BE2C (cell line): Measurements from ENCODE around the gene FOXN1.

ENCODE experiments used
- DNase-seq: peaks from one replicate; pipeline ENCODE4 v3.0.0-alpha.2; 2020
- H3K27me3 ChIP-seq: fragments of 250-450 bp; sonication (Bioruptor Pico); 2 replicates; pipeline ENCODE4 v1.5.1; 2020; ENCODE audit warnings: mild to moderate bottlenecking
- H3K36me3 ChIP-seq: fragments of 250-450 bp; sonication (Bioruptor Pico); 2 replicates; pipeline ENCODE4 v1.5.1; 2020; ENCODE audit warnings: mild to moderate bottlenecking
- H3K4me1 ChIP-seq: fragments of 250-450 bp; sonication (Bioruptor Pico); 2 replicates; pipeline ENCODE4 v1.5.1; 2020
- H3K4me3 ChIP-seq: 2 replicates; pipeline ENCODE4 v1.5.1; 2011; ENCODE audit warnings: low read depth, low read length
- H3K9me3 ChIP-seq: fragments of 250-450 bp; sonication (Bioruptor Pico); 2 replicates; pipeline ENCODE4 v1.5.1; 2020
- CTCF ChIP-seq: IDR thresholded peaks from 2 replicates; pipeline ENCODE4 v1.5.1; 2012; ENCODE audit warnings: mild to moderate bottlenecking, low read depth, low read length

FOXN1 gene

GRCh38 chr17:28471531-28472342 is 34.4 kb upstream of the FOXN1 start:
- no peaks in the 10 kb centered on the region for H3K36me3 ChIP-seq
- no peak overlapping the region for H3K4me3 ChIP-seq
- H3K27me3 ChIP-seq, result no peaks in the 10 kb centered on the region
- H3K9me3 ChIP-seq, result no peaks in the 10 kb centered on the region
- H3K4me1 ChIP-seq, result no peaks in the 10 kb centered on the region
- DNase-seq, result no peak
- TF ChIP-seq CTCF, result no peak

GRCh38 chr17:28472871-28473497 is 33.2 kb upstream of the FOXN1 start:
- TF ChIP-seq CTCF, result no peak
- H3K9me3 ChIP-seq, result no peaks in the 10 kb centered on the region
- H3K36me3 ChIP-seq, result no peaks in the 10 kb centered on the region
- H3K27me3 ChIP-seq, result no peaks in the 10 kb centered on the region
- no peak overlapping the region for H3K4me3 ChIP-seq
- no peaks in the 10 kb centered on the region for H3K4me1 ChIP-seq
- DNase-seq, result no peak

- no peak for TF ChIP-seq CTCF
- DNase-seq, result no peak
- no peaks in the 10 kb centered on the region for H3K4me1 ChIP-seq
- no peaks in the 10 kb centered on the region for H3K36me3 ChIP-seq
- no peaks in the 10 kb centered on the region for H3K9me3 ChIP-seq
- no peaks in the 10 kb centered on the region for H3K27me3 ChIP-seq
- no peak within 1 kb of the TSS for H3K4me3 ChIP-seq
These were observed 32.6 kb upstream of the FOXN1 start, which contains the start of gene SLC13A2 for GRCh38 chr17:28473542-28473941. Gene SLC13A2, plus strand, starts transcription at chr17:28473644. Its CDS starts 69 bp downstream, at chr17:28473713.

GRCh38 chr17:28474111-28474531 is 32.0 kb upstream of the FOXN1 start:
- Histone ChIP-seq H3K4me3 (no peak overlapping the region), H3K4me1 (no peaks in the 10 kb centered on the region)
- DNase-seq, result no peak

GRCh38 chr17:28475151-28475900 is 30.8 kb upstream of the FOXN1 start:
- Histone ChIP-seq H3K4me3 (no peak overlapping the region), H3K27me3 (no peaks in the 10 kb centered on the region), H3K9me3 (no peaks in the 10 kb centered on the region), H3K36me3 (no peaks in the 10 kb centered on the region), H3K4me1 (no peaks in the 10 kb centered on the region)
- no peak for DNase-seq
- no peak for TF ChIP-seq CTCF

More at GRCh38 chr17:28474111-28474531, 32.0 kb upstream of the FOXN1 start:
- no peaks in the 10 kb centered on the region for H3K27me3 ChIP-seq
- TF ChIP-seq CTCF, result no peak
- H3K9me3 ChIP-seq, result no peaks in the 10 kb centered on the region
- H3K36me3 ChIP-seq, result no peaks in the 10 kb centered on the region
